Myocyte (in vitro differentiated cells): Measurements from ENCODE around the gene HRK. TPM values are rescaled to one million over a fixed set of nuclear protein-coding genes. Genes with fewer than 3 reads are reported as not detected.

ENCODE experiments used
- DNase-seq: peaks from one replicate; pipeline ENCODE4 v3.0.0-alpha.2; 2012; ENCODE audit warnings: low read depth
- polyA plus RNA-seq: library from polyadenylated mRNA; unstranded; fragments of >200 nt; gene quantifications from one replicate; pipeline ENCODE4 v1.2.1, GENCODE V29; 2012; ENCODE audit warnings: missing spikeins
- total RNA-seq: library from RNA; depleted of rRNA; stranded (reverse); fragments of >200 nt; gene quantifications from 2 replicates; pipeline ENCODE4 v1.2.3, GENCODE V29; 2014

Gene HRK
- not detected in 2 replicates for total RNA-seq
- 0.26 TPM for polyA plus RNA-seq

GRCh38 chr12:116881325-116881876 is at the start of gene HRK:
TSS of gene HRK (minus strand) at chr12:116881441. CDS start at chr12:116881307, 134 bp downstream.
- DNase-seq, result no peak

DNA sequence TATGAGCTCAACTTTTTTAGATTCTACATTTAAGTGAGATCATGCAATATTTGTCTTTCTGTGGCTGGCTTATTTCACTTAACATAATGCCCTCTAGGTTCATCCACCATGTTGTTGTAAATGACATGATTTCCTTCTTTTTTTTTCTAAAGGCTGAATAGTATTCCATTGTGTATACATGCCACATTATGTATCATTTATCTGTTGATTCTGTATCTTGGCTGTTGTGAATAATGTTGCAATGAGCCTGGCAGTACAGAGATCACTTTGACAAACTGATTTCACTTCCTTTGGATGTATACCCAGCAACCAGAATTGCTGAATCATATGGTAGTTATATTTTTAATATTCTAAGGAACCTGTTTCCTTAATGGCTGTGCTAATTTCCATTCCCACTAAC is 48.6 kb upstream of the HRK start:
- DNase-seq, result no peak

- no peak for DNase-seq
Measured at GRCh38 chr12:116928504-116928903, 47.3 kb upstream of the HRK start.

DNA sequence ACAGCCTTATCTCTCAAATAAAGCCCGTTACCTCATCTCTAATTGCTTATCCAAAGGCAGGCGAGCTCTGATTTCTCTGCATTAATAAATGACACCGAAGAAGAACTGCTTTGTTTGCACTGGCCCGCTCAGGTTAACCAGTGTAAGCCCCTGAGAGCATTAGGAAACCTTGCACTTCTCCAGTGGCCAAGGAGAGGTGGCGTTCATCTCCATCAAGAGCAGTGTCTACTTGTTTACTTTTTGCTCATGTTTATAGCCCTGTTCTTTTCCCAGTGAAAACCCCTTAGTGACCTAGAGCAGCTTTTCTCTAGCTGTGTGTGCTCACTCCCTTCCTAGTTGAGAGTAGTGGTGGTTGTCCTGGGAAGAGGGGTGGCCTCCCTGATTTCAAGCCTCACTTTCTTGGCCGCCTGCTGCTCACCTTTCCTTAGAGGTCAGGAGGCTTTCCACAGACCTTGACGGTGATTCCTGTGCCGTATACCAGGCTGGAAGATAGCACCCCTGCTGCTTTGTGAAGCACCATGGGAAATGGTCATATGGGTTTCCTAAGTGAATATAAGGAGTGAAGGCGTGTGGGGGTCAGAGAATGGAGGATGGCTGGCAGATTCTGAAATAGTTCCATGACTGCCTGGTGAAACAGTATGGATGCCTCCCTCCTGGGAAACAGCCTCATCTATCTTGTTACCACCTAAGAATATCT is 46.2 kb upstream of the HRK start:
- no peak for DNase-seq

- DNase-seq, result no peak
Measured at GRCh38 chr12:116926283-116927243, 45.3 kb upstream of the HRK start.

- peak; percentile 75 for DNase-seq
Measured at GRCh38 chr12:116924558-116925453, 43.6 kb upstream of the HRK start.

DNA sequence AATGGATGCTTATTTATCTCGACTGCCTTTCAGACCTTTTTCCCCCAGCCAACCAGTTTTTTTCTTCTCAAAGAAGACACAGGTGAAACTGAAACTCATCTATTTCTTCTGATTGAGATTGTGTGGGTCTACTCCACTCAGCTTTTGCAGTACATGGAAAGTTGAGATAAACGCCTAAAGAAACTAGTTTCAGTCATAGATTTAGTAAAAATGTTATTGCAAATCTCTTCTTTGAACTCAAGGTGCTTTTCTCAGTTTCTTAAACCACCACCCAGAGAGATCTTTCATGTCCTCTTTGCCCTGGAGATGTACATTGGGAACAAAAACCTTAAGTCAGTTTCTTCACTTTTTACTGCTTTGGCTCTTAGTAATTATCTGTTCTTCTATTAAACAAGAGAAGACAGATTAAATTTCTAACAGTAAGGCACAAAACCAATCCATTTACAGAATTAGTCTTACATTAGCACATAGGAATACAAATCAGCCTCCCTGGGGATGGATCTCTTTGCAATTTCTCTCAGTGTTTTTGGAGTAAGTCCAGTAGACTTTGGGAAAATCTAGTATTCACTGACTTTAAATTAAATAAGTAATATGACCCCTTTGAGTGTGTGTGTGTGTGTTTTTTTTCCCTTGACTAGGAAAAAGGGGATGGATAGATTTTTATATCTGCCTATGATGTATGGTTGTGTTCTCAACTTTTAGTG is 41.1 kb upstream of the HRK start:
- peak; percentile 36 for DNase-seq

DNA sequence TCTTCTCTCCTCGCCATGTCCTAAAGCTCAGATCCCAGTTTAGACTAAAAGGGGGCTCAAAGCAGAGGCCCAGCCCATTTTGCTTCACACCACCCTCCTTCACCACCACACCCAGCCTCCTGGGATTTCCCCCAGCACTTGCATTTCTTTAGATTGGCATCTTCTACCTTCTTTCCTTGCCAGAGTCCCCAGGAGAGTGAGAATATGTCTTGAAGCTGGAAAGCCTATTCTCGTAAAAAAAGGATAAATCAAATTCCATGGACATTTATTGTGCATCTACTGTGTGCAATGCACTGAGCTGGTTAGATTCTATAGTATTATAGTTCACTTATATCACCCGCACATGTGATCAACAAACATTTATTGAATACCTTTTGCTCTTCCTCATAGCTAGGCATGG is 39.7 kb upstream of the HRK start:
- no peak for DNase-seq

DNA sequence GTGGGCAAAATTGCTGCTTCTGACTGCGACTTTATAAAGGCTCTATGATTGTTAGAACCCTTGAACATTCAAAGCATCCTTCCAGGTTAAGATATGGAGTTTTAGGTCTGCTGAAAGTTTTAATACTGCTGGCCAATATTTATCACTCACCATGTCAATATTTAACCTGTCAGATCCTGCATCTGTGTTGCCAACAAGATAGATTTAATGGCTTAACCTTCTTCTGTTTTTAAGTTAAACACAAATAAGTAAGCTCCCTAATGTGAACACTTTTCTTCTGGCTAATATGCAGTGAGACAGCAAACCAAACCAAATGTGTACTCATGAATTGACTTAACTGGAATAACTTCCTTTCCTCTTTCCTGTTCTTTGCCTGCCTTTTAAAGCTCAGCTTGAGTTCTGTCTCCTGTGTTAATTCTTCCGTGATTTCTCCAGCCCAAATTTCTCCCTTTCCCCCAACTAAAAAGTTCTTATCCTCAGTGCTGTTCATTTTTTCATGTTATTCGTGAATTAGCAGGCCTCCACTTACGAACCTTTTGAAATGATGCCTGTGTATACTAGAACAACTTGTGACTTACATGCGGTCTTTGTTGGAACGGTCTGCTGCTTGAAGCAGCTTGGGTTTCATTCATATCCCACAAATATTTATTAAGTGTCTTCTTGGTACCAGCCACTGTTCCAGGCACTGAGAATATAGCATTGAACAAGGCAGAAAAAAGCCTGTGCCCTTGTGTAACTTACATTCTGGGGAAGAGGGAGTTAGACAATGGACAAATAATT is 38.7 kb upstream of the HRK start:
- DNase-seq, result peak; percentile 13

DNA sequence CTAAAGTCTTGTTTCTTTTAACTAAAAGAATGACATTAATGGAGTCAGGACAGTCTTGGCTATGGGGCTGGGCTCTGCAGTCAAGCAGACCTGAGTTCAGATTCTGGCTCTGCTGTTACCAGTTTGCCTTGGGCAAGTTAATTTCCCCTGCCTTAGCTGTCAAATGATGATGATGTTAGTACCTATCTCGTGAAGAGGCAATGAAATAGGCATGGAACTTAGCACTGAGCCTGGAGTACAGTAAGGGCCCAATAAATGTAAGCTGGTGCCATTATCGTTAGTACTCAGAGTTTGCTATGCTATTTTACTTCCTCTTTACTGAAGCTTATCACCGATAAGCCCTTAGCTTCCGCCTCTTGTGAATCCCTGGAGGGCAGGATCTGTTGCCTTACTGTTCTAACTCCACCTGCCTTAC is 38.0 kb upstream of the HRK start:
- no peak for DNase-seq

- no peak for DNase-seq
Measured at GRCh38 chr12:116918464-116918863, 37.2 kb upstream of the HRK start.

GRCh38 chr12:116916714-116917114 is 35.5 kb upstream of the HRK start:
- peak; percentile 90 for DNase-seq

DNA sequence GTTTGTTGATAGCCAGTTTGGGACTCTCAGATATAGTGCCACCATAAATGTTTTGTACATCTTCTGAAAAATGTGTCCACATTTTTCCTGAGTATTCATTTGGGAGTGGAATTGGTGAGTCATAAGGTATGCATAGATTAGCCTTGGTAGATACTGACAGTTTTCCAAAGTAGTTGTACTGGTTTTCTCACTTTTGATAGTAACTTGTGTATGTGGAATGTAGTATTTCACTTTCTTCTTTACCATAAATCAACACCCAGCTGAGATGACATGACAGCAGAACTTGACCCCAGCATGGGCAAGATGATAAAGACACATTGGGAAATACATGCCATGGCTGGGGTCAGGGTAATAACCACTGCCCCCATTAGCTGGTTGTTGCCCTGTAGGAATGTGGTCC is 34.9 kb upstream of the HRK start:
- no peak for DNase-seq

DNA sequence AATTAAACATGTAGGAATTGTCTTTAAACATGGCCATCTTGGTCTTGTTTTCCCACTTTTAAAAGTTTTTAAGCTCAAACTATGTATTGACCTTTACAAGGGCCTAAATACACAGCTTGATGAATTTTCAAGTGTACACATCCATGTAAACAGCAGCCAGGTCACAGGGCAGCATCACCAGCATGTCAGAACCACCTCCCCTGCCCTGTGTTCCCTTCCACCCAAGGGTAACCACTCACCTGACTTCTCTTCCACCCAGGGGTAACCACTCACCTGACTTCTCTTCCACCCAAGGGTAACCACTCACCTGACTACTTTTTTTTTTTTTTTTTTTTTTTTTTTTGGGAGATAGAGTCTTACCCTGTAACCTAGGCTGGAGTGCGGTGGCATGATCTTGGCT is 34.1 kb upstream of the HRK start:
- DNase-seq, result no peak

GRCh38 chr12:116910645-116911451 is 29.6 kb upstream of the HRK start, which contains the start of gene FBXW8:
TSS of gene FBXW8 (plus strand) at chr12:116910950. CDS start at chr12:116911038, 88 bp downstream.
- DNase-seq, result peak; percentile 87

DNA sequence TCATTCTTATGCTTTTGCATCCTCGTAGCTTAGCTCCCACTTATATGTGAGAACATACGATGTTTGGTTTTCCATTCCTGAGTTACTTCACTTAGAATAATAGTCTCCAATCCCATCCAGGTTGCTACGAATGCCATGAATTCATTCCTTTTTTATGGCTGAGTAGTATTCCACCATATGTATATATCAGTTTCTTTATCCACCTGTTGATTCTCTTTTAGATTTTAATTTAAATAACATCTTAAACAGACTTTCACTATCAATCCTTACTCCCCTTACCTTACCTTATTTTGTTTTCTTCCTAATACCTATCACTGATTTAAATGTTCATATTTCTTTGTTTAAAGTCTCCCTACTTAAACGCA is 29.0 kb upstream of the HRK start:
- DNase-seq, result no peak

GRCh38 chr12:116906285-116906684 is 25.0 kb upstream of the HRK start:
- no peak for DNase-seq

DNA sequence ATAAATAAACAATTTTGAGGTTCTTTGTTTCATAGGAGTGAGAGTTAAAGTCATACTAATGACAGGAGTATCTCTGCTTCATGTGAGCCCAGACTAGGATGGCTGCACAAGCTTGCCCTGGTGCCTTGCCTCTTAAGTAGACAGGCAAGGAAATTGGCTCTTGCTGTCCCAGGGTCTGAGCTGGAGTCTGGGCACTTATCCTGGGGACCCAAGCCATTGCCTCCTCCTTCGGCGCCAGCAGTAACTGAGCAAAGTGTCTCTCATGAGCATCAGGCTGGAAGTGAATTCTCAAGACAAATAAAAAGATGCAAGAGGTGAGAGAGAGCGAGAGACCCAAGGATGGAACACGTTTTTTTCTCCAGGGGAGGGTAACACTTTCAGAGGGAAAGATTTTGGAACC is 22.6 kb upstream of the HRK start:
- DNase-seq, result no peak

DNA sequence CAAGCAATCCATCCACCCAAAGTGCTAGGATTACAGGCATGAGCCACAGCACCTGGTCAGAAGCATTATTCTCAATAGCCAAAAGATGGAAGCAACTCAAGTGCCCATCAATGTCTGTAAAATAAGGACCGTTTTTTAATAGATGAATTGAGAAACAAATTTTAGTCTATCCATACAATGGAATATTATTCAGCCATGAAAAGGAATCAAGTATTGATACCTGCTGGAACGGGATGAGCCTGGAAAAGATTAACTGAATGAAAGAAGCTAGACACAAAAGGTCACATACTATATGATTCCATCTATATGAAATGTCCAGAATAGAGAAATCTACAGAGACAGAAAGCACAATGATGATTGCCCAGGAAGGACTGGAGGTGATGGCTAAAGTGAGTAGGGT is 20.4 kb upstream of the HRK start:
- DNase-seq, result no peak
